Astrocyte (in vitro differentiated cells and primary cell): ENCODE data around the gene SECISBP2. TPM values are rescaled to one million over a fixed set of nuclear protein-coding genes. Genes with fewer than 3 reads are reported as not detected.

Experiments
- DNase-seq: peaks from one replicate; pipeline ENCODE4 v3.0.0-alpha.2; 2010; ENCODE audit warnings: low read depth
- FAIRE-seq: peaks from 2 replicates; lab custom pipeline; 2011; peaks lifted over from hg19 to GRCh38; lab: Jason Lieb, UNC
- H2AFZ ChIP-seq: 2 replicates; pipeline ENCODE4 v1.6.0; 2012; ENCODE audit warnings: low read depth, low read length, inconsistent platforms
- H3K27ac ChIP-seq: 2 replicates; pipeline ENCODE4 v1.5.1; 2011; ENCODE audit warnings: low read depth, low read length, inconsistent platforms
- H3K27me3 ChIP-seq: 2 replicates; pipeline ENCODE4 v1.6.0; 2011; ENCODE audit warnings: low read length, inconsistent platforms; ENCODE audit not compliant: insufficient read depth
- H3K36me3 ChIP-seq: 2 replicates; pipeline ENCODE4 v1.5.1; 2011; ENCODE audit warnings: low read length, inconsistent platforms; ENCODE audit not compliant: insufficient read depth
- H3K4me1 ChIP-seq: 2 replicates; pipeline ENCODE4 v1.5.1; 2011; ENCODE audit warnings: low read length, inconsistent platforms; ENCODE audit not compliant: insufficient read depth
- H3K4me2 ChIP-seq: 2 replicates; pipeline ENCODE4 v1.6.0; 2012; ENCODE audit warnings: low read length, inconsistent platforms
- H3K4me3 ChIP-seq: 2 replicates; pipeline ENCODE4 v1.5.1; 2011; ENCODE audit warnings: low read depth, mild to moderate bottlenecking, low read length, inconsistent platforms; ENCODE audit not compliant: insufficient read depth
- H3K79me2 ChIP-seq: 2 replicates; pipeline ENCODE4 v1.6.0; 2012; ENCODE audit warnings: mild to moderate bottlenecking, low read length, inconsistent platforms; ENCODE audit not compliant: insufficient read depth
- H3K9ac ChIP-seq: 2 replicates; pipeline ENCODE4 v1.6.0; 2012; ENCODE audit warnings: mild to moderate bottlenecking, low read length, inconsistent platforms
- H3K9me3 ChIP-seq: 2 replicates; pipeline ENCODE4 v1.5.1; 2012; ENCODE audit warnings: low read depth, mild to moderate bottlenecking, low read length, inconsistent platforms; ENCODE audit not compliant: insufficient read depth
- H4K20me1 ChIP-seq: 2 replicates; pipeline ENCODE4 v1.6.0; 2012; ENCODE audit warnings: low read length, inconsistent platforms; ENCODE audit not compliant: insufficient read depth
- H3K27ac Mint-ChIP-seq: one replicate; pipeline ENCODE4 v1.8.0; 2021; ENCODE audit warnings: mild to moderate bottlenecking, mixed read lengths; ENCODE audit not compliant: unreplicated experiment
- H3K27me3 Mint-ChIP-seq: one replicate; pipeline ENCODE4 v1.8.0; 2021; ENCODE audit warnings: low read depth, mixed read lengths; ENCODE audit not compliant: unreplicated experiment
- H3K36me3 Mint-ChIP-seq: one replicate; pipeline ENCODE4 v1.8.0; 2021; ENCODE audit warnings: low read depth, mixed read lengths; ENCODE audit not compliant: unreplicated experiment
- H3K4me1 Mint-ChIP-seq: one replicate; pipeline ENCODE4 v1.8.0; 2021; ENCODE audit warnings: low read depth, mixed read lengths; ENCODE audit not compliant: unreplicated experiment
- H3K4me3 Mint-ChIP-seq: one replicate; pipeline ENCODE4 v1.8.0; 2021; ENCODE audit warnings: mild to moderate bottlenecking, moderate library complexity, mixed read lengths; ENCODE audit not compliant: unreplicated experiment
- H3K9me3 Mint-ChIP-seq: one replicate; pipeline ENCODE4 v1.8.0; 2021; ENCODE audit warnings: mild to moderate bottlenecking, mixed read lengths; ENCODE audit not compliant: unreplicated experiment
- EZH2 ChIP-seq: IDR thresholded peaks from 2 replicates; pipeline ENCODE4 v1.6.1; 2012; ENCODE audit warnings: mild to moderate bottlenecking, low read length, inconsistent platforms; ENCODE audit not compliant: insufficient read depth
- total RNA-seq: library from RNA; stranded (reverse); gene quantifications from 2 replicates; pipeline ENCODE4 v1.2.1, GENCODE V29; 2021
- TF ChIP-seq, protein P1 (sequence below): IDR thresholded peaks from 2 replicates; pipeline ENCODE4 v1.5.1; 2011; ENCODE audit warnings: low read depth, mild to moderate bottlenecking, inconsistent platforms, low read length, moderate library complexity; ENCODE audit not compliant: insufficient read depth

Gene SECISBP2
- total RNA-seq, 1 donor from 2014 or later: 19.0 TPM

DNA sequence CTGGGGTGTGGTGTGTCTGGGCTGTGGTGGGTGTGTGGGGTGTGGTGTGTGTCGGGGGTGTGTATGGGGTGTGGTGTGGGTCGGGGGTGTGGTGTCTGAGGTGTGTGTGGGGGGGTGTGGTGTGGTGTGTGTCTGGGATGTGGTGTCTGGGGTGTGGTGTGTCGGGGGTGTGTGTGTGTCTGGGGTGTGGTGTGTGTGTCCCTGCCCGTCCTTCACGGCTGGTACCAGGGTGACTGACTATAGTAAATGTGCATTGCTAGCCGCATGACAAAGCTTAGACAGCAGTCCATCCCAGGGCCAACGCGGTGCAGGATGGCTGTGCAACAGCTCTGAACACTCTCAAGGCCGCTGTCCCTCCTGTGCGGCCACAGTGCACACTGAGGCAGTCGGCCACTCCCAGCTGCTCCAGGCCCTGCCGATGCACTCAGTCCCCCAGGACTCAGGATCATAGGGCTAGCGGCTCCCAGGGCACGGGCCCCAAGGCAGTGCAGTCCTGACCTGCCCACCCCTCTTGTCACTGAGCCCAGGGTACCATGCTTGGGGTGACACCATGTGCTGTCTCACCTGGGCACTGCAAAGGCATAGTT is 54.0 kb downstream of the SECISBP2 start:
- H3K36me3 ChIP-seq: no peaks in the 10 kb centered on the region
- no peaks in the 10 kb centered on the region for H3K9me3 Mint-ChIP-seq
- H3K27me3 Mint-ChIP-seq: peaks cover 2% of the 10 kb centered on the region
- H3K4me2 ChIP-seq: no peak overlapping the region
- H3K4me1 Mint-ChIP-seq: peaks cover 22% of the 10 kb centered on the region
- H3K79me2 ChIP-seq: no peaks in the 10 kb centered on the region
- H3K27me3 ChIP-seq: no peaks in the 10 kb centered on the region
- no peaks in the 10 kb centered on the region for H3K36me3 Mint-ChIP-seq
- no peak overlapping the region for H3K27ac ChIP-seq
- DNase-seq (no peak), FAIRE-seq (no peak)
- no peak overlapping the region for H3K9ac ChIP-seq
- no peak overlapping the region for H3K4me3 Mint-ChIP-seq
- H4K20me1 ChIP-seq: peaks cover 3% of the 10 kb centered on the region
- H3K9me3 ChIP-seq: no peaks in the 10 kb centered on the region
- H3K27ac Mint-ChIP-seq: no peak overlapping the region
- TF ChIP-seq EZH2: no peak
- TF ChIP-seq, protein P1, sequence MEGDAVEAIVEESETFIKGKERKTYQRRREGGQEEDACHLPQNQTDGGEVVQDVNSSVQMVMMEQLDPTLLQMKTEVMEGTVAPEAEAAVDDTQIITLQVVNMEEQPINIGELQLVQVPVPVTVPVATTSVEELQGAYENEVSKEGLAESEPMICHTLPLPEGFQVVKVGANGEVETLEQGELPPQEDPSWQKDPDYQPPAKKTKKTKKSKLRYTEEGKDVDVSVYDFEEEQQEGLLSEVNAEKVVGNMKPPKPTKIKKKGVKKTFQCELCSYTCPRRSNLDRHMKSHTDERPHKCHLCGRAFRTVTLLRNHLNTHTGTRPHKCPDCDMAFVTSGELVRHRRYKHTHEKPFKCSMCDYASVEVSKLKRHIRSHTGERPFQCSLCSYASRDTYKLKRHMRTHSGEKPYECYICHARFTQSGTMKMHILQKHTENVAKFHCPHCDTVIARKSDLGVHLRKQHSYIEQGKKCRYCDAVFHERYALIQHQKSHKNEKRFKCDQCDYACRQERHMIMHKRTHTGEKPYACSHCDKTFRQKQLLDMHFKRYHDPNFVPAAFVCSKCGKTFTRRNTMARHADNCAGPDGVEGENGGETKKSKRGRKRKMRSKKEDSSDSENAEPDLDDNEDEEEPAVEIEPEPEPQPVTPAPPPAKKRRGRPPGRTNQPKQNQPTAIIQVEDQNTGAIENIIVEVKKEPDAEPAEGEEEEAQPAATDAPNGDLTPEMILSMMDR: no peak
- no peak overlapping the region for H3K4me3 ChIP-seq
- H2AFZ ChIP-seq: no peak overlapping the region
- H3K4me1 ChIP-seq: peaks cover 8% of the 10 kb centered on the region

DNA sequence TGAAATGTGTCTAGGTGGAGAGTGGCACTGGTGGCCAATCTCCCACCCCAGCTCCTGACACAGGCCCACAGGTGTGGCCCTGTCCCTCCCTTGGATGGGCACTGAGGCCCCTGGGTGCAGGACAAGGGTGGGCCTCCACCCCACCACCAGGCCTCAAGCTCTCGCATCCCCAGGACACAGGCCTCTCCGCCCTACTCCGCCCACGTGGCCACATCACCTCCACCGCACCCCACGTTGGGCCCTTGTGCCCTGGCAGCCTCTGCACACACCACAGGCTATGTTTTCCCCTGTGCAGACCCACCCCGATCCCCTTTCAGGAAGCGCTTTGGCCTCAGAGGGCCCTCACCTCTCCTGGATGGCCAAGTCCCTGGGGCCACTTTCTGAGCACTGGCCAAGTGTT is 54.7 kb downstream of the SECISBP2 start:
- H3K79me2 ChIP-seq: no peaks in the 10 kb centered on the region
- no peaks in the 10 kb centered on the region for H3K9me3 ChIP-seq
- no peak overlapping the region for H3K27ac ChIP-seq
- no peak overlapping the region for H3K4me3 ChIP-seq
- H3K9ac ChIP-seq: no peak overlapping the region
- H3K27ac Mint-ChIP-seq: no peak overlapping the region
- no peaks in the 10 kb centered on the region for H3K36me3 ChIP-seq
- H4K20me1 ChIP-seq: peaks cover 3% of the 10 kb centered on the region
- FAIRE-seq (no peak), DNase-seq (no peak)
- TF ChIP-seq EZH2: no peak
- TF ChIP-seq, protein P1: no peak
- peaks cover 4% of the 10 kb centered on the region for H3K27me3 Mint-ChIP-seq
- peaks cover 22% of the 10 kb centered on the region for H3K4me1 Mint-ChIP-seq
- H3K4me3 Mint-ChIP-seq: no peak overlapping the region
- no peaks in the 10 kb centered on the region for H3K36me3 Mint-ChIP-seq
- no peak overlapping the region for H2AFZ ChIP-seq
- H3K27me3 ChIP-seq: no peaks in the 10 kb centered on the region
- peaks cover 8% of the 10 kb centered on the region for H3K4me1 ChIP-seq
- H3K9me3 Mint-ChIP-seq: no peaks in the 10 kb centered on the region
- no peak overlapping the region for H3K4me2 ChIP-seq

DNA sequence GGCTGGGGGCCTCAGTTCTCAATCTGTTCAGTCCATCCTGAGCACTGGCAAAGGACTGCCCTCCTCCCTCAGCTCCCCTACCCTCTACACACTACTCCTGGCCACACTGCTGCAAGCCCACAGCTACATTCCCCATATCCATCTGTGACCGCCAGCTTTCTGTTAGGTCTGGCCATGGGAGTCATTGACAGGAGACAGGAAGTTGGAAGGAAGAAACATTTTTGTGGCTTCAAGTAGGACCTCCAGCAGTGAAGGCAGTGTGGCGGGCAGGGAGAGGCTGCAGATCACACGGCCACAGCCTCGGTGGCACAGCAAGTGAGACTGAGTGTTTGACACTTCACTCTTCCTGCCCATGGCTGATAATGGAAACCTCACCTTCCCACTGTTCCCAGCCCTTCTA is 55.9 kb downstream of the SECISBP2 start:
- FAIRE-seq: no peak
- H3K27ac ChIP-seq: no peak overlapping the region
- peaks cover 8% of the 10 kb centered on the region for H3K4me1 ChIP-seq
- no peak overlapping the region for H3K9ac ChIP-seq
- peaks cover 5% of the 10 kb centered on the region for H3K36me3 Mint-ChIP-seq
- H3K27ac Mint-ChIP-seq: peak overlapping the region; percentile 26
- peaks cover 4% of the 10 kb centered on the region for H3K27me3 Mint-ChIP-seq
- H3K4me3 ChIP-seq: no peak overlapping the region
- H3K27me3 ChIP-seq: no peaks in the 10 kb centered on the region
- H4K20me1 ChIP-seq: peaks cover 3% of the 10 kb centered on the region
- H3K4me3 Mint-ChIP-seq: no peak overlapping the region
- no peak for TF ChIP-seq EZH2
- TF ChIP-seq, protein P1: no peak
- peaks cover 22% of the 10 kb centered on the region for H3K4me1 Mint-ChIP-seq
- H3K36me3 ChIP-seq: no peaks in the 10 kb centered on the region
- peak; percentile 24 for DNase-seq
- no peak overlapping the region for H2AFZ ChIP-seq
- no peaks in the 10 kb centered on the region for H3K79me2 ChIP-seq
- no peaks in the 10 kb centered on the region for H3K9me3 ChIP-seq
- H3K9me3 Mint-ChIP-seq: no peaks in the 10 kb centered on the region
- peak overlapping the region; percentile 25 for H3K4me2 ChIP-seq
